GM18951 (cell line): Measurements from ENCODE around the gene RARRES2.
A peak's percentile ranks its signal among the peaks of the same experiment; 100 is the strongest.
"Not testable (repeated sequence)": the region's sequence is repeated elsewhere in the genome, so short reads cannot be mapped to it uniquely, and the experiment has no call there.

Source experiments
- POLR2A ChIP-seq: IDR thresholded peaks from 4 replicates; pipeline ENCODE4 v1.6.1; 2011; ENCODE audit warnings: mild to moderate bottlenecking; ENCODE audit not compliant: insufficient read length, insufficient read depth; ENCODE audit errors: extremely low read depth
- in situ Hi-C: fragments of 300-500 bp; cut with MboI; formaldehyde crosslinking; loops from one replicate; pipeline ENCODE4 v1.12.0; 2022; ENCODE audit warnings: low sequenced_read_pairs, mixed read lengths, inconsistent platforms; ENCODE audit not compliant: unreplicated experiment

The RARRES2 gene

DNA sequence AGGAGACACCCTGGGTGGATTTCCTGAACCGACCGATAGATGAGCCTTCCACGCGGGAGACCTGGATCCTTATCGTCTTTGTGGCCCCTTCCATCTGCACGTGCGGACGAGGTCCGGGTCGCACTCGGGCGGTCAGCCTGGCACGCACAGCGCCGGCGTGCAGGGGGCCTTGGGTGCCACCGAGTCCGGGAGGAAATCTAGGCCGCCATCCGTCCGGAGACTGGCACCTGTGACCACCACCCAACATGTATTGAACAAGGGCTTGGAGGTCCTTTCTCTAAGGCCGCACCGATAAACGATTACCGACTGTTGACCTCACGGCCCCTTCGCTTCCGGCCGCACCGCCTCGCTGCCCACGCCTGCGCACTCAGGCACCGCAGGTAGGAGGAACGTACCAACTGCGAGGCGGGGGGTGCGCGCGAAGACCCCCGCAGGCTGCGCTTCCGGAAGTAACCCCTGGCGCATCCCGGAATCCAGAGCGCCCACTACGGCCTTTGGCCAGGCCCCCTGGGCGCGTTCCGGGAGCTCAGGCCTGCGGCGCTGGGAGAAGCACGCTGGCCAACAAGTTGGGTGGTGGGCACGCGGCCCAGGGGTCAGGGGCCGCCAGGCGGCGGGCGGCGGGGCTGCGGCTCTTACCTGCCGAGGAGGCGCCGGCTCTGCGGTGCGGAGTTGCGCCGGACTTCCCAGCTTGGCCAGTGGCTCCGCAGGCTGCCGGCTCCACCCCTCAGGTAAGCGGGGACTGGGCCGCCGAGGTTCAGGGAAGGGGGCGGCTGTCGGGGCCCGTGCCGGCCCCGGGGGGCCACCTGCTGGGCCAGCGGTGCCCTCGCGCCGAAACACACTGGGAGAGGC, 18.4 kb downstream of the RARRES2 start, which contains the start of the genes ACTR3C and LRRC61:
TSS of gene ACTR3C (minus strand) at position 713 of the 849 bp plus-strand sequence. CDS start 28,249 bp downstream, outside the sequence.
TSS of gene LRRC61 (plus strand) at position 523 of the 849 bp plus-strand sequence. CDS start 13,507 bp downstream, outside the sequence.
- in situ Hi-C loops: no loop called here
- peak; percentile 84 for TF ChIP-seq POLR2A

GRCh38 chr7:150322114-150322832, 19.2 kb downstream of the RARRES2 start:
- in situ Hi-C loops: no loop called here
- no peak for TF ChIP-seq POLR2A

DNA sequence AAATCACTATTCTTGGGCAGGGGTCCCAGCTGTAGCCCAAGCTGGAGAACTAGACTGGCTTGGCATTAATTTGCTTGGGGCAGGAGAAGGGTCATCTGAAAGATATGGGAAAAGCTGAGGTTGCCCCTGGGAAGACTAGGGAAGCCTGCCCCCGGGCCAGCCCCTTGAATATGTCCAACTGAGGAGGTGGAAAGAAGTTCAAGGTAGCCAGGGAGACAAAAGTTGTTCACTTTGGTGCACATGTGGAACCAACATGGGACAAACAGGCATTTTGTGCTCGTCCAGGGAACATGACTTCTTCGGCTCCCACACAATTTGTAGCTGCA, 19.7 kb downstream of the RARRES2 start:
- TF ChIP-seq POLR2A: no peak
- in situ Hi-C loops: no loop called here

GRCh38 chr7:150317748-150318444, 23.5 kb downstream of the RARRES2 start:
- TF ChIP-seq POLR2A: no peak
- in situ Hi-C loops: no loop called here

DNA sequence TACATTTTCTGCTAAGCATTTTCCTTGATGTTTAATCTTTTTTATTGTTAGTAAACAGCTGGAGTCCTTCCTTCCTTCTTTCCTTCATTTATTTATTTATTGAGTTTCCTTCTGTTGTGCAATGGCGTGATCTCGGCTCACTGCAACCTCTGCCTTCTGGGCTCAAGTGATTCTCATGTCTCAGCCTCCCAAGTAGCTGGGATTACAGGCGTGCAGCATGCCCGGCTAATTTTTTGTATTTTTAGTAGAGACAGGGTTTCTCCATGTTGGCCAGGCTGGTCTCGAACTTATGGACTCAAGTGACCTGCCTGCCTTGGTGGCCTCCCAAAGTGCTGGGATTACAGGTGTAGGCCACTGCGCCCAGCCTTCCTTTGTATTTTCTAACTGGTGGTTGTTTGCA, 24.4 kb downstream of the RARRES2 start:
- in situ Hi-C loops: not testable (repeated sequence)

GRCh38 chr7:150314639-150315239, 26.7 kb downstream of the RARRES2 start:
- TF ChIP-seq POLR2A: no peak
- in situ Hi-C loops: no loop called here

DNA sequence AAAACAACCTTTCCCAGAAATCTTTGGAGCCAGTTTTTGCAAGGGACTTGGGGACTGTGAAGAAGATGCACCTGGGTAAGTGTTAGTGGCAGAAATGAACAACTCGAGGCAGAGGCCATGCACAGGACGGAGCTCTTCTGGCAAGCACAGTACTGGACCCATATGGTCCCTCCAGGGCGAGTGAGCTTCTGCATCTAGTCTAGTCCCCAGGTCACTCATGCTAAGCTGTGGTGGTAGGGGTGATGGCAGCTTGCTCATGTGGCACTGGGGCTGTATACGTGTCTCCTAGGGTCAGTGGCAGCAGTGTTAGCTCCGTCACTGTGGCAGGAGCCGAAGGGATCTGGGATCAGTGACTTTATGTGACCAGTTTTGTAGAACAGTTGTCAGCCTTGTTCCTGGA, 27.6 kb downstream of the RARRES2 start:
- in situ Hi-C loops: no loop called here
- no peak for TF ChIP-seq POLR2A

DNA sequence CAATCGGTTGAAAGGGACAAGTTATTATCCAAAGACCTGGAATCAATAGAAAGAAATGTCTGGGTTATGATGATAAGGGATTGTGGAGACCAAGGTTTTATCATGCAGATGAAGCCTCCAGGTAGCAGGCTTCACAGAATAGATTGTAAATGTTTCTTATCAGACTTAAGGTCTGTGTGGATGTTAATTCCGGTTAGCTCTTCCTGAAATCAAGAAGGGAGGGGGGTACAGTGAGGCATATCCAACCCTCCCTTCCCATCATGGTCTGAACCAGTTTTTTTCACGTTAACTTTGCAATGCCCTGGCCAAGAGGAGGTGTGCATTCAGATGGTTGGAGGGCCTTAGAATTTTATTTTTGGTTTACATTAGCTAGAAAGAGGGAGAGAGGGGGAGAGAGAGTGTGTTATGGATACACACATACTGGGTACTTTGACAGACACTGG, 28.0 kb downstream of the RARRES2 start:
- in situ Hi-C loops: no loop called here
- TF ChIP-seq POLR2A: no peak

- in situ Hi-C loops: not testable (repeated sequence)
Measured at GRCh38 chr7:150312649-150313366, 28.6 kb downstream of the RARRES2 start.

DNA sequence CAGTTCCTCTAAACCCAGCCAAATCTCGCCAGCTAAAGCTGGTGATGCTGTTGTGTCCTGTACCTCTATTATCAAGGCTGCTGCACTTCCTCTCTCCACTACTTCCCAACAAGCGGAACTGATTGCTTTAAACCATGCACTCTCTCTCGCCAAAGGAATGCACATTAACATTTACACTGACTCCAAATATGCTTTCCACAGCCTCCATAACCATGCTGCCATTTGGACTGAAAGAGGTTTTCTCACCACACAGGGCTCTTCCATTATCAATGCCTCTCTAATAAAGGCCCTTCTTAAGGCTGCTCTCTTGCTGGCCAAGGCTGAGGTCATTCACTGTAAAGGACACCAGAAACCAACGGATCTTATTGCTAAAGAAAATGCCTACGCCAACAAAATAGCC, 29.7 kb downstream of the RARRES2 start:
- in situ Hi-C loops: no loop called here
- no peak for TF ChIP-seq POLR2A

- in situ Hi-C loops: no loop called here
- no peak for TF ChIP-seq POLR2A
Measured at GRCh38 chr7:150311146-150311545, 30.3 kb downstream of the RARRES2 start.

DNA sequence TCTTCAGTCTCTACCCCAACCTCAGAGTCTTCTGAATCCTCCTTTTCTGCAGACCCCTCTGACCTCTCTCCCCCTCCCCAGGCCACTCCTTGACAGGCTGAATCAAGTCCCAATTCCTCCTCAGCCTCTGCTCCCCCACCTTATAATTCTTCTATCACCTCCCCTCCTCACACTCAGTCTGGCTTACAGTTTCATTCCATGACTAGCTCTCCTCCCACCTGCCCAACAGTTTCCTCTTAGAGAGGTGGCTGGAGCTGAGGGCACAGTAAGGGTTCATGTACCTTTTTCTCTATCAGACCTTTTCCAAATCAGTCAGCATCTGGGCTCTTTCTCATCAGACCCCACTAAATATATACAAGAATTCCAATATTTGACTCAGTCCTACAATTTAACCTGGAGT, 32.9 kb downstream of the RARRES2 start:
- no peak for TF ChIP-seq POLR2A
- in situ Hi-C loops: no loop called here
